GM19463 (cell line): ENCODE results near the gene TNRC6C.
"Not testable (repeated sequence)": the region's sequence is repeated elsewhere in the genome, so short reads cannot be mapped to it uniquely, and the experiment has no call there.

Experiments used
- ATAC-seq: cut with Tn5 transposase; IDR thresholded peaks from one replicate; pipeline ENCODE4 v1.9.1; 2021; ENCODE audit warnings: mild to moderate bottlenecking, moderate library complexity; ENCODE audit not compliant: unreplicated experiment

The TNRC6C gene

DNA sequence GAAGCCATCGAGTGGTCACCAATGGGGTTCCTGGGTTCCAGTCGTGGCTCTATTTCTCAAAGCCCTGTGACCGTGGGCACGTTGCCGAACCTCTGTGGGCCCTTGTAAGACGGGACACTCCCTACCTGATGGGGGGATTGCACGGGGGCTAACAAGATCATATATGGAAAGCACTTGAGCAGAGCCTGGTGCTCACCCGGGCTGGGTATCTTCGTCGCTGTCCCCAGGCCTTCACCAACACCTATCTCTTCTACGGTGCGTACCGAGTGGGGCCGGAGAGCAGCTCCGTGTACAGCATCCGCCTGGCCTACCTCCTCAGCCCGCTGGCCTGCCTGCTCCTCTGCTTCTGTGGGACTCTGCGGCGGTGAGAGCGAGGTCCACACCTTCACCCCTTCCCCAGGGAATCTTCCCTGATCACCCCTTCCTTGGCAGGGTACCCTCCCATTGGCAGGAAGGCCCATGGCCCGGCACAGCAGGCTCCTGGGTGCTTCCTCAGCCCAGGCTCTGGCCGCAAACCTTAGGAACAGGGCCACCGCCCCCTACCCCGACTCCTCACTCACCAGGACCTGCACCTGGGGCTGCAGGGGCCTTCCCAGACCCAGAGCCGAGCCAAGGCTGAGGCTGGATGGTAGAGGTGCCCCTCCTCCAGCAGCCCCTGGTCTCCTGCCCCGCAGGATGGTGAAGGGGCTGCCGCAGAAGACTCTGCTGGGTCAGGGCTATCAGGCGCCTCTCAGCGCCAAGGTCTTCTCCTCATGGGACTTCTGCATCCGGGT, 174.9 kb downstream of the TNRC6C start:
- ATAC-seq, result no peak

DNA sequence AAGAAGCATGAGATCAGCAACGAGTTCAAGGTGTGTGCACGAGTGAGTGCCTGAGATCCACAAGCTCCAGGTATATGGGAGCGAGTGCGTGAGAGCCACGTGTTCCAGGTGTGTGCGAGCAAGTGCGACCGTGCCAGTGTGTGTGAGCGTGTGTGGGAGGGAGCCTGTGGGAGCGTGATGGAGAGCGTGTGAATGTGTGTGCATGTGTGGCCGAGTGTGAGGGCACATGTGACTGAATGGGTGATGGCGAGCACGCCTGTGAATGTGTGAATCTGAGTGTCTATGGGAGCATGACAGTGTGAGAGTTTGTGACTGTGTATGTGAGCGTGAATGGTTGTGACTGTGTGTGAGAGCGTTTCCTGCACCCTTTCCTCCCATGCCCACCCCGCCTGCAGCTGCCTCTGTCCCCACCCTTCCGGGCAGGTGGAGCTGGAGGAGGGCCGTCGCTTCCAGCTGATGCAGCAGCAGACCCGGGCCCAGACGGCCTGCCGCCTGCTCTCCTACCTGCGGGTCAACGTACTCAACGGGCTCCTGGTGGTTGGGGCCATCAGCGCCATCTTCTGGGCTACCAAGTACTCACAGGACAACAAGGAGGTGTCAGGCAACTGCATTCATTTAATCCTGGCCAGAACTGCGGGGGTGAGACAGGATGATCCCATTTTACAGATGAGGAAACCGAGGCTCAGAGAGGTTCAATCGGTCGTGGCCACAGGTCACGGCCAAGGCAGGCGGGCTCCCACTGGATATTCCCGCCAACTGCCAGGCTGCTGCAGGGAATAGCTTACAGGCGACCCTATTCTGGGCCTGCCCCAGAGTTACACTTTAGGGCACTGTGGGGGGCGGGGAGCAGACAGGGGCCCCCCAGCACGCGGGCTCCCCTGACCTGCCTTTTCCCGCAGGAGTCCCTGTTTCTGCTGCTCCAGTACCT, 175.7 kb downstream of the TNRC6C start:
- no peak for ATAC-seq

DNA sequence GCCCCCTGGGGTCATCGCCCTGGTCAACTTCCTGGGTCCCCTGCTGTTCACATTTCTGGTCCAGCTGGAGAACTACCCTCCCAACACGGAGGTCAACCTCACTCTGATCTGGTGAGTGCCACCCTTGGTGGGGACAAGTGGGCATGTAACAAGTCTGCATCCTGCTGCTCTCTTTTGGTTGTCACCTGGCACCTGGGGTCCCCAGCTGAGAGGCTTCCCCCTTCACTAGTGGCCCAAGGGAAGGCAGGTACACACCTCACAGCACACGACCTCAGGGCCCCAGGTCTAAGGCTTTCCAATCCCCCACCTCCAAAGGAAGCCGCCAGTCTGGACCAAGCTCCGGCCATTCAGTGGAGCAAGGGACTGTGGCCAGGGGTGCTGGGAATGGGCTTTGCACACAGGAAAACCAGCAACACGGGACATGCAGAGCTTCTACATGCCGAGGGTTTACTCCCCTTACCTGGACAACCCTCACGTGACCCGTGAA, 176.4 kb downstream of the TNRC6C start:
- no peak for ATAC-seq

DNA sequence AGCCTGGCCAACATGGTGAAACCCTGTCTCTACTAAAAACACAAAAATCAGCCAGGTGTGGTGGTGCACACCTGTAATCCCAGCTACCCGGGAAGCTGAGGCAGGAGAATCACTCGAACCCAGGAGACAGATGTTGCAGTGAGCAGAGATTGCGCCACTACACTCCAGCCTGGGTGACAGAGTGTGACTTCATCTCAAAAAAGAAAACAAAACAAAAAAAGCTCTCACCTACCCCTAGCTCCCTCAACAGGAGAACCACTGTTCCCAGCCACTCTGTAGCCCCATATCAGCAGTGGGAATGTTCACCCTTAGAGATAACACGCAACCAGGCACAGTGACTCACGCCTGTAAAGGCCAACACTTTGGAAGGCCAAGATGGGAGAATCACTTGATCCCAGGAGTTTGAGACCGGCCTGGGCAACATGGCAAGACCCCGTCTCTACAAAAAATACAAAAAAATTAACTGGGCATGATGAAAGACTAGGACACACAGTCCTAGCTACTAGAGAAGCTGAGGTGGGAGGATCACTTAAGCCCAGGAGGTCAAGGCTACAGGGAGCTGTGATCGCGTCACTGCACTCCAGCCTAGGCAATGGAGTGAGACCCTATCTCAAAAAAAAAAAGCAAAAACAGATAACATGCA, 177.5 kb downstream of the TNRC6C start:
- no peak for ATAC-seq

DNA sequence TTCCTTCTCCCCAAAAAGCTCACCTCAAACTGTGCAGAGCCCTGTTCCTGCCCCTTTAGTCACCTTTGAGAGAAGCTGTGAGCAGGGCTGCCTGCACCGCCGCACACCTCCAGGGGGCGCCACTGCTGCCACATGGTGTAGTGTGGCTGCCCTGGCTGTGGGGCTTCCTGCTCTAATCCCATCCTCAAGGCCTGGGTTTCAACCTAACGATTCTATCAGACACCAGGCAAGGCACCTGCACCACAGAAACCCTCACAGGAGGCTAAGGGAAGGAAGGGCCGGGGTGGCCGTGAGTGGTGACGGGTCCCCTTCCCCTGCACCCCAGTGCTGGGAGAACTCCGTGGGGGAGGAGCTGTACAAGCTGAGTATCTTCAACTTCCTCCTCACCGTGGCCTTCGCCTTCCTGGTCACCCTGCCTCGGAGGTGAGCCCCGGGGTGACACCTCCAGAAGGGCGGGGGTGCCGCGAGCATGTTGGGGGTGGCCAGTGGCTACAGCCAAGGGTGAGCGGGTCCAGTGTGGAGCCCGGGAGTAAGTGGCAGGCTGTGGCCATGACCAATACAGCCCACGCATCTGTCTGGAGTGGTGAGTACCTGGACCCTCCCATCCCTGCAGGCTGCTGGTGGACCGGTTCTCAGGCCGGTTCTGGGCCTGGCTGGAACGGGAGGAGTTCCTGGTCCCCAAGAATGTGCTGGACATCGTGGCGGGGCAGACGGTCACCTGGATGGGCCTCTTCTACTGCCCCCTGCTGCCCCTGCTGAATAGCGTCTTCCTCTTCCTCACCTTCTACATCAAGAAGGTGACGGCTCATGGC, 179.1 kb downstream of the TNRC6C start:
- ATAC-seq, result no peak

DNA sequence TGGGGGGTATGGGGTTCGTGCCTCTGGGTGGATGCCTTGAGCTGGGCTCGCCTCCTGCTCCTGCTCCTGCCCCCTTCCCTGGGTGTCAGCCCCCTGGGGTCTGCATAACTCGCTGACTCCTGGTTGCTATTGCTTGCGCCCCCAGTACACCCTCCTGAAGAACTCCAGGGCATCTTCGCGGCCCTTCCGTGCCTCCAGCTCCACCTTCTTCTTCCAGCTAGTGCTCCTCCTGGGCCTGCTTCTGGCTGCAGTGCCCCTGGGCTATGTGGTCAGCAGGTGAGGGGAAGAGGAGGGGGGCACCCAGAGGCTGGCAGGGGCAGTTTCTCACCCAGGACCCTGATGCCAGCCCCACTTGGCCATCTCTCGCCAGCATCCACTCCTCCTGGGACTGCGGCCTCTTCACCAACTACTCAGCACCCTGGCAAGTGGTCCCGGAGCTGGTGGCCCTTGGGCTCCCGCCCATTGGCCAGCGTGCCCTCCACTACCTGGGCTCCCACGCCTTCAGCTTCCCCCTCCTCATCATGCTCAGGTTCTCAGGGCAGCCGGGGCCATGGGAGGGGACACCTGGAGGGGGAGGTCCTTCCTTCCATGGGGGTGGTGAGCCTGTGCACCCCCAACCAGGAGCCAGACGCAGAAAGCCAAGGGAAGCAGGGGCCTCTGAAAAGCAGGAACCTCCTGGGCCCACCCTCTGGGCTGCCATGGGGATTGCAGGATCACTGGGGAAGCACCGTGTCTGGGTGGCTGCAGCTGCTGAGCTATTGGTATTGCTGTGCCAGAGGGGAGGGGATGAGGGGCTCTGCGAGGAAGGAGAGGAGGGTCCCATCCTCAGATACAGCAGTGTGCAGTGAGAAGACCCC, 179.9 kb downstream of the TNRC6C start:
- ATAC-seq, result no peak

DNA sequence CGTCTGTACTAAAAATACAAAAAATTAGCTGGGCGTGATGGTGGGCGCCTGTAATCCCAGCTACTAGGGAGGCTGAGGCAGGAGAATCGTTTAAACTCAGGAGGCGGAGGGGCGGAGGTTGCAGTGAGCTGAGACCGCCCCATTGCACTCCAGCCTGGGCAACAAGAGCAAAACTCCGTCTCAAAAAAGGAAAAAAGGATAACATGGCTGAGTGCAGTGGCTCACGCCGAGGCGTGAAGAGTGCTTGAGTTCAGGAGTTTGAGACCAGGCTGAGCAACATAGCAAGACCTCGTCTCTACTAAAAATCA, 181.3 kb downstream of the TNRC6C start:
- not testable (repeated sequence) for ATAC-seq

DNA sequence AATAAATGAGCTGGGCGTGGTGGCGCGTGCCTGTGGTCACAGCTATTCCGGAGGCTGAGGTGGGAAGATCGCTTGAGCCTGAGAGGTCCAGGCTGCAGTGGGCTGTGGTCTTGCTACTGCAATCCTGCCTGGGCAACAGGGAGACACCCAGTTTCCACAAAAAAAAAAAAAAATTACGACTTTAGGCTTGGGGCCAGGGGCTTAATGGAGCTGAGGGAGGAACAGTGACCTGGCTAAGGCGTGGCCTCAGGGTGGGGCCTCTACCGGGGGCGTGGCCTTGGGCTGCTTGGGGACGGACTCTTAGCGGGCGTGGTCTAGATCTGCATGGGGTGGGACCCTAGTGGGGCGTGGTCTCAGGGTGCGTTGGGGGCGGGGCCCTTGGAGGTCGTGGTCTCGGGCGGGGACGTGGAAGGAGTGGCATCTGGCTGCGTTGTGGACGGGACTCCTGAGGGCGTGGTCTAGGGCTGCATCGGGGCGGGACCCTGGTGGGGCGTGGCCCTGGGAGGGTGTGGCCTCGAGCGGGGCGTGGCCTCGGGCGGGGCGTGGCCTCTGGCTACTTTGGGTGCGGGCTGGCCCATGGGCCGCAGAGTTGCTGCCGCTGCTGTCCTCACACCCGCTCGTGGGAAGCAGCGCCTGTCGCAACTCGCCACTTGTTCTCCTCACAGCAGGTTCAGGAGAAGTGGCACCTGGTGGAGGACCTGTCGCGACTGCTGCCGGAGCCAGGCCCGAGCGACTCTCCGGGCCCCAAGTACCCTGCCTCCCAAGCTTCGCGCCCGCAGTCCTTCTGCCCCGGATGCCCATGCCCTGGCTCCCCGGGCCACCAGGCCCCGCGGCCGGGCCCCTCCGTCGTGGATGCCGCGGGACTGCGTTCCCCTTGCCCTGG, 181.9 kb downstream of the TNRC6C start:
- ATAC-seq, result peak; percentile 70

DNA sequence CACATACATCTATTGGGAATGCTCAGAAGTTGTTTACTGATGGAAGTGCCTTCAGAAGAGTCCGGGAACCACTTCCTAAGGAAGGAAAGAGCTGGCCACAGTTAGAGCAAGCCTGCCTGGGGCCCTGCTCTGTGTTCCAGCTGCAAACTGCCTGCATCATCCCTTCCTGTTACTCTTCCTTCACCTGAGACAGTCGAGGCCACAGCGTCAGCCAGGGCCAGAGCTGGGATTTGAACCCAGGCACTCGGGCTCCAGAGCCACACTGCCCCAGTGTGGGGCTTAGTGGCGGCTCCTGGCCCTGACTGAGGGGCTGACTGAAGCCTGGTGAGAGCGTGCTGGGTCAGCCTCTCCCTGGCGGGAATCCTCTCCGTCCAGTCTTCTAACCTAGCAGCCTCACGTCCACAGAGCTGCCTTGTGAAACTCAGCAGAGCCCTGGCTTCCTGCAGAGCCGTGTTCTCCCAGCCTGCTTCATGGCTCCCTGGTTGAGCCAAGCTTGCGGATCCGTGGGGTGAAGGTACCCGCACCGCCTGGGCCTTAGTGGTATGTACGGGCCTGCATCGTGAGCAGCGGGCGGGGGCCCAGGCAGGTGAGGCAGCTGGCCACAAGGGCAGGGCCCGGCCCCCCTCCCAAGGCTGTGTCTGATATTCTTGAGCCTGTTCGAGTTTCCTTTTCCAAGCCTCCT, 183.1 kb downstream of the TNRC6C start:
- ATAC-seq, result no peak

DNA sequence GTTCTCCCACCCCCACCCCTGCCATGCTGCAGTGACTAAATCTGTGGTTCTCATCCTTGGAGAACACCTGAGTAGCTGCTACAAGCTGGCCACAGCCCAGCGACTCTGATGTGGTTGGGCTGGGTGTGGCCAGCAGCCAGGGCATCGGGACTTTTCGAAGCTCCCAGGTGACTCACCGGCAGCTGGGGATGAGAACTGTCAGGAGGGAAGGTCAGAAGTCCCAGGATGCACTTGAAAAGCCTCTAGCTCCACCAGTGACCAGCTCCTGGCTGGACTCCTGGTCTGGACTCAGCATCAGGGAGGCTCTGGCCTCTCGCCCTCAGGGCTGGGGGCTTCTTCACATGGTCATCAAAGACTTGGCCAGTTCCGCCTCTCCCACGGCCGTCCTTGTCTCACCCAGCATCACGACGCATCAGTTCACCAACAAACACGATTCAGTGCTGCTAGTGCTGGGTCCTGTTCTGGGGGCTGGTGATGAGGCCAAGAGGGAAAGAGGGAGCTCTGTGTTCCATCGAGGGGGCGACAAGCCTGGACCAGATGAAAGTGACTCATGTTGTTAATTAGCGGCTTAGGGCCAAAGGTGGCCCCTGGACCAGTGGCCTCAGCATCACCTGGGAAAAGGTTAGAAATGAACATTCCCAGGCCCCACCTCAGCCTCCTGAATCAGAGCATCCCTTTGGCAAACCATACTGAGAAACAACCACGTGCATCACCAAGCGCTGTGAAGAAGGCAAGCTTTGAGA, 183.8 kb downstream of the TNRC6C start:
- ATAC-seq, result no peak

DNA sequence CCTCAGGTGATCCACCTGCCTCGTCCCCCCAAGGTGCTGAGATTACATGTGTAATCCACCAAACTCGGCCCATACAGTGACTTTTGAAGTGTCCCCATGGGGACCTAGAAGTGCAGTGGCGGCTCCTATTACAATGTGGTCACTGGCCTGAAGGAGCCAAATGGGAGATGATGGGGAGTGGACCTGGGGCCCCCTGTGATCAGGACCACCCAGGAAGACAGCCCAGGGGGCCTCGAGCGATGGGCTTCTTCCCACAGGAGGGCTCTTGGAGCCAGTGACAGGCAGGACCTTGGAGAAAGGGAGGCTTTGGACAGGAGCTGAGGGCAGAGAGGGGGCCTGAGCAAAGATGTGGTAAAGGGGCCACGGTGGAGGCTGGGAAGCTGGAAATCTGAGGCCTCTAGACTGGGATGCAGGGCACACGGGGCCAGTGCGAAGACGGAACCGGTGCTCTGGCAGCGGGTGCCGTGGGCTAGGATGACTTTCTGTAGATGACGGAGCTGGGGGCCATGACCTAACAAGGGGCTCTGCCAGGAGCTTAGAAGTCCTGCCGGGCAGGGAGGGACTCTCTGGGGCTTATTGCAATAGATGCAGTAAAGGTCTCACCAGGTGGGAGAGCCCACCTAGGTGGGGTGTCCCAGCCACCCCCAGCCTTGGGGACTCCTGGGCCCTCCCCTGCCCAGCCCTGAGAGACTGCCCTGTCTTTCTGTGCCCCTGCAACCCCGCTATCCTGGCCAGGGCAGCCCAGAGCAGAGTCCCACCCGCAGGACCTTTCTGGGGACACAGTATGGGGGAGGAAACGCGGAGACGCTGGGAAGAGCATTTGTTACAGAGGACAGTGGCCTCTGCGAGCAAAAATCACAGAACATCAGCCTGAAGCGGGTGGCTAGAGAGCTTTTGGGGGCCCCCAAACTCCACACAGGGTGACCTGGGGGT, 185.0 kb downstream of the TNRC6C start:
- ATAC-seq, result no peak

DNA sequence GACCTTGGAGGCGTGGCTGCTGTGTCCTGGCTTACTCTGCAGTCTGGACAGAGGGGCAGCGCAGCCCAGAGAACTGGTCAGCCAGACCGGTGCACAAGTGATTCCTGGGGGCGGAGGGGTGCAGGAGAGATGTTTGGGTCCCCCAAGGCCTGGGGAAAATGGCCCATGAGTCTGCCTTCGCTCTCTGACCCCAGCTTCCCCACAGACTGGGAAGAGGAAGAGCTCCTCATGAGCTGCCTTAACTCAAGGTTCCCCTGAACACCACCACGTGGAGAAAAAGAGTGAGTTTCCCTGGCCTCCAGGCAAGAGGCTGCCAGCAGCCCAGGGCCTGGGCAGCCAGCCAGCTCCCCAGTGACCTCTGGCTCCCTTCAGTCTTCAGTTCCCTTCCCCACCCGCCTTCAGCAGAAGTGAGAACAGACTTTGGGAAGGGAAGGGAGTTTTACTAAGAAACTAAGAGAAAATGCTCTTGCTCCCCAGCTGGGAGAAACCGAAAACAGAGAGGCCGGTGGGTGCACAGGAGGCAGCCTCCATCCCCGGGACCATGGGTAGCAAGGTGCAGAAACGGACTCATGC, 185.7 kb downstream of the TNRC6C start:
- ATAC-seq, result no peak

DNA sequence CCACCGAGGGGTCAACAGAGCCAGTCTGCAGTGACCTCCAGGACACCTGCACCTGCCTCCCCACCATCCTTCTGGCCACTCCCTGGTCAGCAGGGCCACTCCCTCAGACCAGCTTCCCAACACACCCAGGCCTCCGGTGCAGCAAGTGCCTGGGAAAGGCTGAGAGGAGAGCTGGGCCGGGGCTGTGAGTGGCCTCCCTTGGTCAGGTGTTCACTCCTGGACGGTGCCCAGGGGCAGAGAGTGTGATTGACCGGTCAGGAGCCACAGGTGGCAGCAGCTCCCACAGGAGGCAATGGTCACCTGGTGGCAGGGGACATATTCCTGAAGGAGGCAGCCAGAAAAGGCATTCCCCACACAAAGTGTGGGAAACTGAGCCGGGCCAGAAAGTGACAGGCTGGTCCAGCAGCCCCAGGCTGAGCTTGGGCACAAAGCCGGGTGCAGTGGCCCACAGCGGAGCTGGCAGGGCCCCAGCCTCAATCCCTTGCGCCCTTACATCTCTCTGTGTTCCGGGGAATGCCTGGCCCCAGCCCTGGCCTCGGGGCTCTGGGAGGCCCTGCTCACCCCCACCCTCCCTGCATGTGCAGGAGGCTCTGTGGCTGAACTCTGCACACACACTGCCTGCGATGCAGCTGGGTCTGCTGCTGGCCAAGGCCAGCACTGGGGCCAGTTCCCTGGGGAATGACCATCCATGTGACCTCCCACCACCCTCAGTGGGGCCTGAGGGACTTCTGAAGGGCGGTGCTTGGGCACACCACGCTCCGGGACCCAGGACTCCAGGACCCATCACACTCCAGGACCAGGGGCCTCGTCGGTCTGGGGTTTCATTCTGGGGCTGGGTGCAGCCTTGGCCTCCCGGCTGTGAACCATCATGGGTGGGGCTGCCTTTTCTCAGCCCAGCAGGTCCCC, 186.5 kb downstream of the TNRC6C start:
- no peak for ATAC-seq

DNA sequence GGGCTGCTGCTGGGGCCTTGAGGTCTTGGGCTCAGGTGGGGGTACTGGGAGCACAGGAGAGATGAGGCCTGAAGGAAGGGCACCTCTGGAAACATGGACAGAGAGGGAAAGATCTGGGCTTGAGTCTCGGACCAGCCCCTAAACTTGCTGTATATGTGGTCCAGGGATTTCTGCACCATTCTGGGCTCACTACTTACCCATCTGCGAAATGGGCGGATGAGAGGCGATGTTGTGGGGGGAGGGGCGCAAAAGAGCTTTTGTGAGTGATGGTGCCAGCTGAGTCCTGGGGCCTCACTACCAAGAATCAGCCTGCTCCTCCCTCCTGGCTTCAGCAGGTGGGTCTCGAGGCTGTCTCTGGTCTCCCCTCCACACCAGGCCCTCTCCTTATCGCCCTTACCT, 188.0 kb downstream of the TNRC6C start:
- ATAC-seq, result no peak

DNA sequence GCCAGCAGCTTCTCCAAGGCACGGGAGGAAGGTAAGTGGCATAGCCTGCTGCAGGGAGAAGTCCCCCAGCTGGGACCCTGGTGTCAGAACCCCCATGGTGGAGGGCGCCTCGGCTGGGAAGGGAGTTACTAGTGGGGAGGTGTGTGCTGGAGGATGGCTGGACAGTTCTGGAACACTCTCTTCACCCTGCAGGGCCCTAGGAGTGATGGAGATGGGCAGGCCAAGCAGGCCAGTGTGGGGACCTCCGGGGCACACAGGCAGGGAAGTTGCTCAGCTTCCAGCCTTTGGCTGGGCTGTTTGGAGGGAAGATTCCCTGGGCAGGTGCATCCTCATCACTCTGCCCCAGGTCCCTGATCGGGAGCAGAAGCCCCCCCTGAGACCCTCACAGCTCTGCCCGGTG, 188.4 kb downstream of the TNRC6C start:
- ATAC-seq, result no peak
